ENCODE measurements around the gene HDAC4. TPM values are rescaled to one million over a fixed set of nuclear protein-coding genes. Genes with fewer than 3 reads are reported as not detected.

The HDAC4 gene
- total and polyA plus RNA-seq, 2 donors (not counting 1 experiment from before 2014, with no cell fraction given): 13.5 to 46.0 TPM

DNA sequence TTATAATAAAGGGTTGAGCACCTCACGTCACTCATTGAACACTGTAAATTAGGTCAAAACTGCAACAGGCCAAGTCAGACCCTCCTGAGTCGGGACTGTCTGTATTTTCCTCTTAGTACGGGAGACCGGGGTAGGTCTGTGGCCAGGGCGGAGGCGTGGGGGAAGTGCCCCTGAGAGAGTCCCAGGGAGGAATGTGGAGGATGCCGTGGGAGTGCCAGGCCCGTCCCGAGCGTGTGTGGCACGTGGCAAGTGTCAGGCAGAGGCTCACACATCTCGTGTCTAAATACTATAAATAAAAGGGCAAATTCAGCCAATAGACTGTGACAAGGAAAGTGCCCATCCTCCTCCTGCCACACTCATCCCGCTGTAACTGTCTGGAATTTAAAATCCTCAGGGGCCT lies 6.3 kb upstream of the HDAC4 start:
- Mint-ChIP-seq H3K9me3 (ENCODE audit: insufficient read depth) (no peaks in the 10 kb centered on the region), H3K4me3 (no peak overlapping the region), H3K4me1 (peaks cover 8% of the 10 kb centered on the region), H3K27ac (no peak overlapping the region), H3K27me3 (peaks cover 25% of the 10 kb centered on the region)
- no peak overlapping the region for H2AFZ ChIP-seq (ENCODE audit: insufficient read depth, low read depth, low read length, poor library complexity, severe bottlenecking)
- peaks cover 0 to 17% (median 0%) of the 10 kb centered on the region in 4 experiments for H3K27me3 ChIP-seq (replicated peaks in 1 of 4; ENCODE audit: control extremely low read depth in 1 of 4, control insufficient read depth in 3 of 4, insufficient read depth in 4 of 4, low read length in 3 of 4)
- no peak overlapping the region for H3K4me2 ChIP-seq (replicated peaks; ENCODE audit: low read depth, low read length, poor library complexity, severe bottlenecking)
- no peak overlapping the region for H3K4me3 ChIP-seq (ENCODE audit: control extremely low read depth in 1 of 5, extremely low read depth in 1 of 5, insufficient read depth in 1 of 5, low read depth in 2 of 5, low read length in 4 of 5)
- DNase-seq: peak; percentile 2
- peaks cover 4 to 6% of the 10 kb centered on the region in 2 donors for H3K4me1 ChIP-seq (ENCODE audit: control insufficient read depth in 2 of 2, insufficient read depth in 2 of 2, low read length in 2 of 2)
- POLR2A ChIA-PET: no interaction called here
- ATAC-seq (ENCODE audit: low read depth): no peak
- 88% methylated on average over 11 of the region's 13 CpGs for WGBS (ENCODE audit: insufficient coverage)
- CTCF ChIA-PET: no interaction called here
- H3K36me3 ChIP-seq (replicated peaks in 1 of 2; ENCODE audit: control extremely low read depth in 1 of 2, control insufficient read depth in 1 of 2, extremely low read depth in 1 of 2, insufficient read depth in 2 of 2, low read length in 1 of 2): no peaks in the 10 kb centered on the region
- peaks cover 0 to 12% (median 0%) of the 10 kb centered on the region in 3 donors for H3K9me3 ChIP-seq (ENCODE audit: control extremely low read depth in 1 of 3, control insufficient read depth in 2 of 3, insufficient read depth in 1 of 3, low read length in 2 of 3)
- no peak overlapping the region for H3K9ac ChIP-seq (ENCODE audit: low read length)
- intact Hi-C loops (cut with micrococcal nuclease): no loop called here
- no peaks in the 10 kb centered on the region for H3K79me2 ChIP-seq (ENCODE audit: control insufficient read depth, insufficient read depth, low read length)
- TF ChIP-seq, protein P1, sequence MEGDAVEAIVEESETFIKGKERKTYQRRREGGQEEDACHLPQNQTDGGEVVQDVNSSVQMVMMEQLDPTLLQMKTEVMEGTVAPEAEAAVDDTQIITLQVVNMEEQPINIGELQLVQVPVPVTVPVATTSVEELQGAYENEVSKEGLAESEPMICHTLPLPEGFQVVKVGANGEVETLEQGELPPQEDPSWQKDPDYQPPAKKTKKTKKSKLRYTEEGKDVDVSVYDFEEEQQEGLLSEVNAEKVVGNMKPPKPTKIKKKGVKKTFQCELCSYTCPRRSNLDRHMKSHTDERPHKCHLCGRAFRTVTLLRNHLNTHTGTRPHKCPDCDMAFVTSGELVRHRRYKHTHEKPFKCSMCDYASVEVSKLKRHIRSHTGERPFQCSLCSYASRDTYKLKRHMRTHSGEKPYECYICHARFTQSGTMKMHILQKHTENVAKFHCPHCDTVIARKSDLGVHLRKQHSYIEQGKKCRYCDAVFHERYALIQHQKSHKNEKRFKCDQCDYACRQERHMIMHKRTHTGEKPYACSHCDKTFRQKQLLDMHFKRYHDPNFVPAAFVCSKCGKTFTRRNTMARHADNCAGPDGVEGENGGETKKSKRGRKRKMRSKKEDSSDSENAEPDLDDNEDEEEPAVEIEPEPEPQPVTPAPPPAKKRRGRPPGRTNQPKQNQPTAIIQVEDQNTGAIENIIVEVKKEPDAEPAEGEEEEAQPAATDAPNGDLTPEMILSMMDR (IDR thresholded peaks at IDR 0.05): no peak
- TF ChIP-seq EZH2 (IDR thresholded peaks at IDR 0.05; ENCODE audit: borderline replicate concordance, insufficient read depth, low read depth, low read length, poor library complexity, severe bottlenecking): no peak
- no peaks in the 10 kb centered on the region for H4K20me1 ChIP-seq (ENCODE audit: control insufficient read depth, insufficient read depth, low read length, poor library complexity, severe bottlenecking)
- H3K27ac ChIP-seq (ENCODE audit: low read length in 2 of 2): no peak overlapping the region

DNA sequence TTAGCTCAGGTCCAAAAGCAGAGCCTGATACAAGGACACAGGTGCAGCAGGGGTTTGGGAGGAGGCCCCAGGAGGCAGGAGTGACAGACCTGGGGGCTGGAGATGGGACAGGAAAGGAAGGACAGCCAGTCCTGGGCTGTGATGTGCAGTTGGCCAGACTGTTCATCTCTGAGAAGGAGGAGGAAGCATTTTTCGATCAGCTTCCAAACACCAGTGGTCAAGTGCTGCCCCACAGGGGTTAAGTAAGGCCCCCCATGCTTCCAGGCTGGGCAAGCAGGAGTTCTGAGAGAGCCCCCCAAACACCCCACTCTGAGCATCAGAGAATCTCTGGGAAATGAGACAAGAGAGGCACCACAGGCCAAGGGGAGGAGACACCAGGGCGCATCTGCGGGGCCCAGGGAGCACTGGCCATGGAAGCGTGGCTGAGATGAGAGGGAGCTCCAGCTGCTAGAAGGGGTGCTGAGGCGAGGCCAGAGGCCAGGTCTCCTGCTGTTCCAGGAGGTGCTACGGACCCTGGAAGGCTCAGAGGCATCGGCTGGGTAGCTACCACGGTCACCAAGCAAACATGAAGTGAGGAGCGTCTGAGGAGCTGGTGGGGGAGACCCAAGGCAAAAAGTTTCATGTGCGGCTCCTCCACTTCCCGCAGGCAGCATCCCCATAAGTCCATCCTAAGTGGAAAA lies 5.6 kb upstream of the HDAC4 start:
- TF ChIP-seq, protein P1 (IDR thresholded peaks at IDR 0.05): no peak
- TF ChIP-seq EZH2 (IDR thresholded peaks at IDR 0.05; ENCODE audit: borderline replicate concordance, insufficient read depth, low read depth, low read length, poor library complexity, severe bottlenecking): no peak
- Mint-ChIP-seq H3K4me3 (no peak overlapping the region), H3K27ac (no peak overlapping the region), H3K4me1 (peaks cover 11% of the 10 kb centered on the region), H3K9me3 (ENCODE audit: insufficient read depth) (no peaks in the 10 kb centered on the region), H3K27me3 (peaks cover 24% of the 10 kb centered on the region)
- 95% methylated on average over 10 of the region's 11 CpGs for WGBS (ENCODE audit: insufficient coverage)
- Histone ChIP-seq H3K36me3 (replicated peaks in 1 of 2; ENCODE audit: control extremely low read depth in 1 of 2, control insufficient read depth in 1 of 2, extremely low read depth in 1 of 2, insufficient read depth in 2 of 2, low read length in 1 of 2) (no peaks in the 10 kb centered on the region), H3K4me1 (ENCODE audit: control insufficient read depth in 2 of 2, insufficient read depth in 2 of 2, low read length in 2 of 2) (peaks cover 6 to 10% of the 10 kb centered on the region in 2 donors), H3K9ac (ENCODE audit: low read length) (no peak overlapping the region), H4K20me1 (ENCODE audit: control insufficient read depth, insufficient read depth, low read length, poor library complexity, severe bottlenecking) (no peaks in the 10 kb centered on the region), H3K27ac (ENCODE audit: low read length in 2 of 2) (no peak overlapping the region), H3K9me3 (ENCODE audit: control extremely low read depth in 1 of 3, control insufficient read depth in 2 of 3, insufficient read depth in 1 of 3, low read length in 2 of 3) (peaks cover 0 to 8% (median 0%) of the 10 kb centered on the region in 3 donors), H3K79me2 (ENCODE audit: control insufficient read depth, insufficient read depth, low read length) (no peaks in the 10 kb centered on the region), H3K4me3 (ENCODE audit: control extremely low read depth in 1 of 5, extremely low read depth in 1 of 5, insufficient read depth in 1 of 5, low read depth in 2 of 5, low read length in 4 of 5) (no peak overlapping the region), H2AFZ (ENCODE audit: insufficient read depth, low read depth, low read length, poor library complexity, severe bottlenecking) (no peak overlapping the region), H3K27me3 (replicated peaks in 1 of 4; ENCODE audit: control extremely low read depth in 1 of 4, control insufficient read depth in 3 of 4, insufficient read depth in 4 of 4, low read length in 3 of 4) (peaks cover 0 to 17% (median 0%) of the 10 kb centered on the region in 4 experiments), H3K4me2 (replicated peaks; ENCODE audit: low read depth, low read length, poor library complexity, severe bottlenecking) (no peak overlapping the region)
- CTCF ChIA-PET: no interaction called here
- DNase-seq (peak; percentile 8), ATAC-seq (ENCODE audit: low read depth) (no peak)
- POLR2A ChIA-PET: no interaction called here
- intact Hi-C loops (cut with micrococcal nuclease): no loop called here
